VCaP (cell line): Measurements from ENCODE around the gene ZNF839.
A peak's percentile ranks its signal among the peaks of the same experiment; 100 is the strongest.

Experiments
- H3K27ac ChIP-seq: fragments of 450-650 bp; 2 replicates; pipeline ENCODE4 v1.5.1; 2017
- CTCF ChIP-seq: fragments of 450-650 bp; conservative IDR thresholded peaks from 2 replicates; pipeline ENCODE4 v1.5.1; 2017; ENCODE audit warnings: mild to moderate bottlenecking, moderate library complexity

The ZNF839 gene

GRCh38 chr14:102319351-102320032 lies at the start of gene ZNF839:
ZNF839 (plus strand) TSS chr14:102319746; CDS start chr14:102319766, 20 bp downstream.
- TF ChIP-seq CTCF, result no peak
- H3K27ac ChIP-seq, result peak within 1 kb of the TSS; percentile 90

- H3K27ac ChIP-seq, result no peak overlapping the region
- TF ChIP-seq CTCF, result no peak
Observed at GRCh38 chr14:102272392-102272791, 47.2 kb upstream of the ZNF839 start.

- TF ChIP-seq CTCF, result no peak
Observed at GRCh38 chr14:102275866-102276265, 43.7 kb upstream of the ZNF839 start.

GRCh38 chr14:102277874-102278630 lies 41.5 kb upstream of the ZNF839 start:
- no peak overlapping the region for H3K27ac ChIP-seq
- no peak for TF ChIP-seq CTCF

More at GRCh38 chr14:102275866-102276265, 43.7 kb upstream of the ZNF839 start:
- H3K27ac ChIP-seq, result no peak overlapping the region

GRCh38 chr14:102278631-102278935 lies 41.0 kb upstream of the ZNF839 start:
- no peak overlapping the region for H3K27ac ChIP-seq
- TF ChIP-seq CTCF, result no peak

- TF ChIP-seq CTCF, result no peak
- H3K27ac ChIP-seq, result no peak overlapping the region
Observed at GRCh38 chr14:102279282-102279681, 40.3 kb upstream of the ZNF839 start.

- no peak overlapping the region for H3K27ac ChIP-seq
- TF ChIP-seq CTCF, result no peak
Observed at GRCh38 chr14:102279688-102280348, 39.7 kb upstream of the ZNF839 start.
